ENCODE data around the gene SGMS1.
A peak's percentile ranks its signal among the peaks of the same experiment; 100 is the strongest.
"Not testable (repeated sequence)": the region's sequence is repeated elsewhere in the genome, so short reads cannot be mapped to it uniquely, and the experiment has no call there.

Gene SGMS1

DNA sequence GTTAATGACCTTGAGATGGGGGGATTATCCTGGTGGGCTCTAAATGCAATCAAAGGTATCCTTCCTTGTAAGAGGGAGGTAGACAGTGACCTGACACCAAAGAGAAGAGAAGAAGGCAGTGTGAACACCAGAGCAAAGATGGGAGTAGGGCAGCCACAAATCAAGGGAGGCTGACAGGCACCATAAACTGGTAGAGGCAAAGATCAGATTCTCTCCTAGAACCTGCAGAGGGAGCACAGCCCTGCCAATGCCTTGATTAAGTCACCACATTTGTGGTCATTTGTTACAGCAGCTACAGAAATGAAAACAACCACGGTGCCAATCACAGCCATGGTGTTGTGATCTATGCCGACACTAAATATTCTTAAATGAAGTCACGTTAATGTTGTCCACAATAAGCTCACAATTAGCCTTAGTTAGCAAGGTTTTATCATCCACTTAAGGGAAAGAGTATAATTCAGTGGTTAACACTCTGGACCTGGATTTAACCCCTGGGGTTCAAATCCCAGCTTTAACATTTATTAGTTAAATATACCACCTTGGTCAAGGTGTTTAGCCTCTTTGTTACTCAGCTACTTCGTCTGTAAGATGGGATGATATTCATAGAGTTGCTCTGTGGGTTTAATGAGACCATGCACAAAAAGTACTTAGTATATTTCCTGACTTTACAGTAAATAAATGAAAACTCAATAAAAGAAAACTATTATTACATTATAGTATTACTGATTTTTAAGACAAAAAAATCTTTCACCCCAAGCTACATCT is 70.8 kb downstream of the SGMS1 start:
- no peak for DNase-seq

DNA sequence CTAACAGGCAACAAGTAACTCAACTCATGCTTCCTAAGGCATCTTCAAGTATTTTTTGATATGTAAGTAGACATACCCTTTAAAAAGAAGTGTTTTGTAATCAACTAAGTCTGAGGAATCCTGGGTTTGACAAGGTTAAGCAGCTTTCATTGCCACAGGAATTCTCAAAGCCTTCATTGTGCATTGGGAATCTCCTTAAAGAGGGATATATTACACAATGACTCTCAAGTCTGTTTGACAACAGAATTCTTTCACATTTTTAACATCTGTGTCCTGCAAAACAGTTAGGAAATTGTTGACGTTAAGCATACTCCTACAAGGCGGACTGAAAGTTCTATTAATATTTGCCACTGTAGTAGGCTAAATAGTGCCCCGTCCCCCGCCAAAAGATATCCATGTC is 71.4 kb downstream of the SGMS1 start:
- peak; percentile 7 for DNase-seq

DNA sequence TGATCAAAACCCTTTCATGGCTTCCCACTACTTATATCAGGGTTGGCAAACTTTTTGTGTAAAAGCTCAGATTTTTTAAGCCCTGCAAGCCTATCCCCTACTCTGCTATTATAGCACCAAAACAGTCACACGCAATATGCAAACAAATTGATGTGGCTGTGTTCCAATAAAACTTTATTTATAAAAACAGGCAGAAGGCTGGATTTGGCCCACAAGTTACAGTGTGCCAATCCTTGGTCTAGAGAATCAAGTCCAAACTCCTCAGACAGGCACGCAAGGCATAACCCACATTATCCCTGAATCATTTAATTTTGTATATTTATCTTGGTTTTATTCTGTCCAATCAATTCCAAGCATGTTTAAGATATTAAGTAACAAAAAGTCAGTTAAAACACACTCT is 71.9 kb downstream of the SGMS1 start:
- DNase-seq, result no peak

DNA sequence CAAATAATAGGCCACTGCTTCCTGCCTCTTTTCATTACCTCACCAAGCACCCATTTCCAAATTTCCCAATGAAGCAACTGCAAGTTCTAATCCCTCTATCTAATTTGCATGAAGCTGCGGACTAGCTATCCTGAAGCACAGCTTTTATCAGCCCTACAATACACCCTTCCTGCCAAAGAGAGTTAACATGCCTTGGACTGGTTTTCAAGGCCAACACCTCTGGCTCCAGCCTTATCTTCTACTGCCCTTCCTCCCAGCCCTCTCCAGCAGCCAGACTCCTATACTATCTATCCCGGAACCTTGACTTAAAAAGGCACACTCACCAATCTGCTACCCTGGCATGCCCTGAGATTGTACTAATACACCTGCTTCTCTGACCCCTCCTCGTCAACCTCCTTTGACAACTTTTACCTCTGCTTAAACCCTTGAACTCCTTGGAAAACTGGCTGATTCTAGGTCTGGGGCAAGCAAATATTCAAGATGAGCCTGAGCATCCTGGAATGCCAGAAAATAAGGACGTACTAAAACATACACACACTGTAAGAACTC is 73.4 kb downstream of the SGMS1 start:
- DNase-seq, result no peak

DNA sequence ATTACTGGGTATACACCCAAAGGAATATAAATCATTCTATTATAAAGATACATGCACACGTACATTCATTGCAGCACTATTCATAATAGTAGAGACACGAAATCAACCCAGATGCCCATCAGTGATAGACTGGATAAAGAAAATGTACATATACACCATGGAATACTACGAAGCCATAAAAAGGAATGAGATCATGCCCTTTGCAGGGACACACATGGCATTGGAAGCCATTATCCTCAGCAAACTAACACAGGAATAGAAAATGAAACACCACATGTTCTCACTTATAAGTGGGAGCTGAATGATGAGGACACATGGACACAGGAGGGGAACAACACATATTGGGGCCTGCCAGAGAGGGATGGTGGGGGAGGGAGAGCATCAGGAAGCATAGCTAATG is 74.6 kb downstream of the SGMS1 start:
- not testable (repeated sequence) for DNase-seq

DNA sequence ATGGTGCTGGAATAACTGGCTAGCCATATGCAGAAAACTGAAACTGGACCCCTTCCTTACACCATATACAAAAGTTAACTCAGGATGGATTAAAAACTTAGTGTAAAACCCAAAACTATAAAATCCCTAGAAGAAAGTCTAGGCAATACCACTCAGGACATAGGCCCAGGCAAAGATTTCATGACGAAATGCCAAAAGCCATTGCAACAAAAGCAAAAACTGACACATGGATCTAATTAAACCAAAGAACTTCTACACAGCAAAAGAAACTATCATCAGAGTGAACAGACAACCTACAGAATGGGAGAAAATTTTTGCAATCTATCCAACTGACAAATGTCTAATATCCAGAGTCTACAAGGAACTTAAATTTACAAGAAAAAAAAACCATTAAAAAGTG is 75.3 kb downstream of the SGMS1 start:
- DNase-seq, result not testable (repeated sequence)

DNA sequence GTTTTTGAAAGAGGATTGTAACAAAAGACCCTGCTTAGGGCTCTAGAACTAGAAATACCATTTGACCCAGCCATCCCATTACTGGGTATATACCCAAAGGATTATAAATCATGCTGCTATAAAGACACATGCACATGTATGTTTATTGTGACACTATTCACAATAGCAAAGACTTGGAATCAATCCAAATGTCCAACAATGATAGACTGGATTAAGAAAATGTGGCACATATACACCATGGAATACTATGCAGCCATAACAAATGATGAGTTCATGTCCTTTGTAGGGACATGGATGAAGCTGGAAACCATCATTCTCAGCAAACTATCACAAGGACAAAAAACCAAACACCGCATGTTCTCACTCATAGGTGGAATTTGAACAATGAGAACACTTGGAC is 77.5 kb downstream of the SGMS1 start:
- not testable (repeated sequence) for DNase-seq

DNA sequence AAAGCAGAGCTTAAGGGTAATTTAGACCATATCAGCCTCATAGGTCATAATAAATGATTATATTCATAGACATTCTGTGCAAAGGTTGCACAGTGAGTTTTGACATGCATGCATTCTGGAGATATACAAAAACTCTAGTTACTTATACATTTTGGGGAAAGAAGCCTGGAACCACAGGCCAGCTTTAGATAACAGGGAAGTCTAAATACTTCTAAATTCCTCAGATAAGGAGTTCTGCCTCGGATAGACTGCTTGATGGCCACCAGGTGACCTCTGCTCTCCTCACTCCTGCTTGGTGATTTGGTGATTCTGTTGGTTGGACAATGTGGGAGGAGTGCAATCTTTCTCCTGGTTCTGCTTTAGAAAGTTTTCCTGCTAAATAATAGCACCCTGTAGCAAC is 77.9 kb downstream of the SGMS1 start:
- no peak for DNase-seq

DNA sequence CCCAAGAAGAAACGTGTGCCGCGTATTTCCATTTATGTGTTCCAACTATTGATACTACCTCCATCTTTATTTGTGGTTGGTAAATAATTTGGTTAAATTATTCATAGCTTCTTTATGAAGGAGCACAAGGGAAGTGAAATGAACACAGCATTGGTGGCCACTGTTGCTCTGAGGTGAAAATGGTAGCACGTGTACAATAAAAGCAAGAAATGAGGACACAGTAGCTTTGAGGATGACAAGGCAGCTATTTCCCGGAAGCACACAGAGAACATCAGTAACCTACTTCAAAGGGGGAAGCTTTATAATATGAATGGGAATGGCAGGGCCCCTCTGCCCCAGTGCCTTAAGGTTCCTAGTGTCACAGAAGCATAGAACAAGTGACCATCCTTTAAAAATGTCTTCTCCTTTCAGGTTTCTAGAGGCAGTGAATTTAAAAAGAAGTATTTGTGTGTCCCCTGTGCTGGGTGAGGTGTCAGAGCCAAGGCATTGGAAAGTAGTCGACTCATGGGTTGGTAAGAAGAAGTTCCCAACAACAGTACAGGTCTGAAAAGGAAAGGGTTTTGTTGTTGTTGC is 78.8 kb downstream of the SGMS1 start:
- no peak for DNase-seq

DNA sequence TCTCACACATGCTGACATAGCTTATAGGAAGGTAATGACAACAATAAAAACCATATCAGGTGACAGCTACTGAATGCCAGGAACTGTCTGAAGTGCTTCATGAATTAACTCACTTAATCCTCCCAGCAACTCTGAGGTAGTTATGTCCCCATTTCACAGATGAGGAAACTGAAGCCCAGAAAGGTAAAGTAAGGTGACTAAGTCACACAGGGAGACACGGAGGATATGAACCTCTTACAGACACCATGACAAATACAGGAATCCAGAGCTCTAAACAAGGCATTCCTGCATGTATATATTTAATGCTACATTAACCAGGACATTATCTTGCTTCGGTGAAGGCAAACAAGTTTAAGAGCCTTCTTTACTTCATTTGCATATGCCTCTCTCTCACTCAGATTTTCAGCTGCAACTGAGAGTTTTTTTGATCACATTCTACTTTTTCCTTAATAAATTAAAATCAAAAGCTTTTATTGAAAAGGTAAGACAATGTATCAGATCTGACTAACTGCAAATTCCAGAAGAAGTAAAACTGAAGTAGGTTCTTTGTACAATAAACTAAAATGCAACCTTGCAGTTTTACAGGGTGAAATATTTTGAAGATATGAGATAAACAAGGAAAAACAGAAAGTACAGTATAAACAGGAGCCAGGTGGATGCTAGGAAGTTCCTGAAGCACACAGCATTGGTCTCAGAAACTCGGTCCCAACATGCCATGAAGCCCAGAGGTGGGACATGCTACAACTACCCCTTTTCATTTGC is 79.5 kb downstream of the SGMS1 start:
- no peak for DNase-seq

DNA sequence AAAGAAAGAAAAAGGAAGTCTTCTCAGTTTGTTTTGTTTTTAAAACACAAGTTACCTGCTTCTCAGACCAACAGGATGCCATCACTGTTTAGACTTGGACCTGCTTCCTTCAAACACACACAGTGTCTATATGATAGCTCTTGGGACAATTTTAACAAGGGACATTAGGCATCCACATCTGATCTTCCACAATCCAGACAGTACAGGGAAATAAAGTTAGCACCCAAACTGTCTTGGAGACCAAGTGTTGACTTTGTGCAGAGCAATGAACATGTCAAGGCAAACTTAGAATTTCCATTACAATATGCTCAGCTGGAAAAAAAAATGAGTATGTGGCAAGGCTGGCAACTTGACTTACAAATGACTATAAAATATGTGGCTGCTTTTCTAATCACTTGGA is 80.9 kb downstream of the SGMS1 start:
- DNase-seq, result no peak

DNA sequence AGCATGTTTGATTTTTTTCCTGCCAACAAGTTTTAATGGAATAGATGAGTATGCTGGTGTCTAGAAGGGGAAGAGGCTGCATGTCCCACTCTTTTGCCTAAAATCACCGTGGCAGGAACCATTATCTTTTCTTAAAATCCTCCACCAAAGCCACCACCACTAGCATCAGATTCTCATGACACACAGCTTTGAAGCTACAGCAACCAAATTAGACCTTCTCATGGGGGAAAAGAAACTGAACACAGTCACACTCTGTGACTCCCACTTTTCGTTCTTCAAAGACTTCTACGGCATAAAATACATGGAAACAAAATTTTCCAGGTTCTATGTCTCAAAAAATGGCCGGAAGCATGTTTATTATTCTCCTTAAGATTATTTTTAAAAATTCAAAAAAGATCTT is 81.8 kb downstream of the SGMS1 start:
- DNase-seq, result no peak

DNA sequence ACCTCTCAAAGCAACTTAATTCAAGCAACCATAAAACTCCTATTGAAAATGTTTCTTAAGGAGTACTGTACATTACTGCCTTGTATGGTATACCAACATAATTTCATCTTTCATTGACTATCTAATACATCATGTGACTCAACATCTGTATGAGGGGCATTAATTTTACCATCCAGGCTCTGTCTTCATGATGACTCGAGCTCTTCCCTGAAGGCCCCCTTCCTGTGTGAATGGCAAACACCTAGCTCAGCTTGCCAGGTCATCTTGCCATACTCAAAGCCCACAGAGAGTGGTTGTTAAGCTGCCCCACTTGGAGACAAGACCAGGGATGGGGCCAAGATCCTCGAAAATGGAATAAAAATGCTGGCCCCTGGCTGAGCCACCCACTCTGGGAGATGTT is 82.4 kb downstream of the SGMS1 start:
- DNase-seq, result no peak

DNA sequence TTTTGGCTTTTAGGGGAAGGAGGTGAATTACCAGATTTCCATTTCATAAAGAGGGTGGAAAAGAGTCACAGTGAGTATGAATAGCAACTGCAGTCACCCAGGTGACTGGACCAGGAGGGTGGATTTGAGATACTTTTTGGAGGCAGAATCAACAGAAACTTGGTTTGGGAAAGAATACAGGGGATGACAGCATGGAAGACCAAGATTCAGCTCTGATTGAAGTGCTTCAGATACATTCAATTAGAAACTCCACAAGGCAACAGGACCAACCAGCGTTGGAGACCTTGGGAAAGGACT is 83.0 kb downstream of the SGMS1 start:
- no peak for DNase-seq

DNA sequence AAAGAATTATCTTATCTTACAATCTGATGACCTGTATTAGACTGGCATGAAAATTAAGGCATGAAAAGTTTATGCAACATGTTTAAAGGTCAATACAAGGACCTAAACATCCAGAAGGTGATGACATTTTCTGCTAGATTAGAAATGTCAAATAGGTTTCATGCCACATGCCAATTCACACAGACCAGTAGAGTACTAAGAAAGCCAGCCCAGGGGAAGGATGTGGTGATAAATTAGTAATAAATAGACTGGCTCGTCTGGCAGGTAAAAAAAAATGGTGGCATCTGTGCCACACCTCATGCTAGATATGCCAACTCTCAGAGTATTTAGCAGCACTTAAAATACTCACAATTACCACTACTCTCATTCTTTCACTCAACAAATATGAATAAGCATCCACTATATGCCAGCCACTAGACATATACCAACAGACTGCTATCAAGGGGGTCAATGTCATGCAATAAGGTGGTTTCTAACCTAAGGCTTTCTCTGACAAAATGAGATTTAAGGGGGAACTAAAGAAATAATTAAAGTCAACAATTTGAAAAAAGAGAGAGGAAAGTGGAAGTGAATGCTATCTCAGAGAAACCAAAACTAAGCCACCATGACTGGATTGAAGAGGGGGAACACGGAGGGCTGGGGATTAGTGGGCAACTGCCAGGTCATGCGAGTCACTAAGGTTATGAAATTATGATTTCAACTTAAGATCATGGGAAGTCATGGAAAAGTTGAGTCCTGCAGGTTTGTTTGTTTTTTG is 83.5 kb downstream of the SGMS1 start:
- no peak for DNase-seq

DNA sequence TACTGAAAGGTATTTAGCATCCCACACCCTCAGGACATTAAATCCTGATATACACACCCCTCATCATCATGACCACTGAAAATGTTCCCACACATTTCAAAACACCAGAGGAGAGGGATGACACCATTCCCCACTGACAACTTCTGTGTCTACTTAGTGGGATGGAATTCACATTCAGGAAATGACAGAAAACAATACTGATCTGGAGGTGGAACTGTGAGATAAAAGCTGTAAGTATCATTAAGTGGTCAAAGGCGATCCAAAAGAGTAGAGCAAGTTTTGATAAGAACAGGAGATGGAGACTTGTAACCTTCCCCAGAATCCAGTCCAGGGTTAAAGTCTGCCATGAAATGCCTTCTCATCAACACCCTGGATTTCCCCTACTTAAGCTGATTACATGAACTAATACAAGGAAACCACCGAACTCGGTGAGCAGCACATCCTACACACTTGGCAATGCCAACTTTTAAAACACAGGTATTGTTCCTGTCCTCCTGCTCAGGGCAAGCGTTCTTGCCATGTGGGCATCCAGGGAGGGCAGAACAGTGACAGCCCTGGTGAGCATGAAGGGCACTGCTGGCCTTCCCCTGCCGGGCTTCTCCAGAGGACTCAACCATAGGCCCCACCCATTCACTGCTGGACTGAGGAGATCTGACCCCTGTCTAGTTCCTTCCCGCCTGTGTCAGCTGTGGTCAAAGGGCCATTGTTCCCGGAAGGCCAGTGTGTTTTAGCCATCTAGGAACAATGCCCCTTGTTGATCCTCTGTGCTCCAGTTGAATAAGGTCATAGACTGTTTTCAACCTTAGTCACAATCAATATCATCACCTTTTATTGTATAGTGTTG is 85.0 kb downstream of the SGMS1 start:
- peak; percentile 12 for DNase-seq

DNA sequence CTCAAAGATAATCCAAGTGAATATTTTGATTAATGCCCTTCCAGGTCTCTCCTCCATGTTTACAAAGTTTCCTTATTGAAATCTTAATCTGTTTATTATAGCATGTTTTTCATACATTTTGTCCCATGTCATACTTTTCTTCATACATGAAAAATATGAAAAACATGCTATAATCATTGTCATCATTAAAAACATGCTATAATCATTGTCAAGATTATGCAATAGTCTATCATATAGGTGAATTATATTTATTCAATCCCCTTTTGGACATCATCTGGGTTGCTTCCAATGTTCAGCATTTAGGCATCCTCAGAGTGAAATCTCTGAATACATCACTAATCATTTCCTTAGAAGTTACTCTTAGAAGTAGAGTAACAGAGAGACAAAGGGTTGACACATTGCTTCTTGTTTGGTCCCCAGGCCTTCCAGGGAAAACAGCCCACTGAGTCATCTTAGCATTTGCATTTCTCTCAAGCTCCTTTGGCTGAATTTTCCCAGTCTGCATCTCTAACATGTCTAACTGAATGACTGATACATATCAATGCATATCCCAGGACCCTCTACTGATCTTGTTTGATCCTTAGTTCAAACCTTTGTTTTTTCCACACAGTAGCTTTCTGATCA is 87.0 kb downstream of the SGMS1 start:
- no peak for DNase-seq

DNA sequence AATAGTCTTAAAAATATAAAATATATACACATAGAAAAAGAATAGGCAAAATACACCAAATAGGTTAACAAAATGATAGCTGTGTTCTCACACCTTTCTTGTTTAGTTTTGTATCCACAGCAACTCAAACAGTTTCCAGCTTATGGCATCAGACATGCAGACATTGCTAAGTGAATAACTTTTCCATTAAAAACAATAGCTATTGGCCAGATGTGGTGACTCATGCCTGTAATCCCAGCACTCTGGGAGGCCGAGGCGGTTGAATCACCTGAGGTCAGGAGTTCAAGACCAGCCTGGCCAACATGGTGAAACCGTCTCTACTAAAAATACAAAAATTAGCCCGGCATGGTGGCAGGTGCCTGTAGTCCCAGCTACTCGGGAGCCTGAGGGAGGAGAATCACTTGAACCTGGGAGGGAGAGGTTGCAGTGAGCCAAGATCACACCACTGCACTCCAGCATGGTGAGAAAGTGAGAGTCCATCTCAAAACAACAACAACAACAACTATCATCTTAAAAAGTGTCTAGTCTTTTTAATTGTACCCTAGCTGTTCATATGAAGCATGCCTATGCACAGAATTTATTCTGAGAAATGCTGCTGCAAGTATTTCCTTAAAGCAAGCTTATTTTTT is 88.9 kb downstream of the SGMS1 start:
- DNase-seq, result not testable (repeated sequence)

DNA sequence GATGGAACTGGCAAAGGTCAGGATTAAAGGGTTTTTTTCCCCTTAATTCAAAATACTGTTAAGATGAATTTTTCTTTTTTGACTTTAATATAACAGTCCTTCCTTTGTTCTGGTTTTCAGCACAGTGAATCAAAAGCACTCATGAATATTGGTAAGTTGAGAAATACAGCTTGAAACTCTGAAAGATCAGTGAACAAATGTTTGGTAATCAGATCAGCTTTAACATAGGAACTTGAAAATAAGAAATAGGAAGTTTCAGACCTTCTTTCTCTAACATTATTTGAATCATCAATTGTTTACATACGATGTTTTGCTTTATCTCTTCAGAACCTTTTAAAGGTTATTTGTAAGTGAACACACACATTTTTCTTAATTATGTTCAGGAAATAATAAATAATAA is 90.5 kb downstream of the SGMS1 start:
- DNase-seq, result no peak

DNA sequence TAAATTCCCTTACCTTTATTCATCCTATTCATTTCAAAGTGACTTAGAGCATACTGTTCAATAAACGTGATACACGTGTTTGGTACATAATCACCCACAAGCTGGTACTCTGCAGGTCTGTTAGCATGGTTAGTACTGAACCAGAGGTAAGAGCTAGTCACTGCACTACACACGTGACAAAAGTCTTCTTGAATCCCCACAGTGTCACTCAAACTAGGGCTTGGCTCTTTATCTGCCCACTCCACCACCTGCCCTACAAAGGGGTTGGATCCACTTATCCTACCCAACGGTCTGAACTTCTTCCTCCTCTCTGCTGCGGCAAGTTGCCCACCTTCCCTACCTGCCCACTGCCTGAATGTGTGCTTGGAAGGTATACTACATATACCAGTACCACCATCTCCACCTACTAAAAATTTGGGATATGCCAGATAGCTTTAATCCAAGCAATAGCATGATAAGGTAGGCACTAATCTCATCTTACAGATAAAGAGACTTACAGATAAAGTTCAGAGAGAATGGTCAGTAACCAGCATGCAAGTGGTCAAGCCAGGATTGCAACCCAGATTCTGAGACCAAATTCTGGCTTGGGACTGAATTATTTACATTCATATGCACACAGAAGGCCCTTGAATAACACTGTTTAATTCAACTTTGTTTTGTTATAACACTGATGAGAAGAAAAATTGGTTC is 92.2 kb downstream of the SGMS1 start:
- no peak for DNase-seq

DNA sequence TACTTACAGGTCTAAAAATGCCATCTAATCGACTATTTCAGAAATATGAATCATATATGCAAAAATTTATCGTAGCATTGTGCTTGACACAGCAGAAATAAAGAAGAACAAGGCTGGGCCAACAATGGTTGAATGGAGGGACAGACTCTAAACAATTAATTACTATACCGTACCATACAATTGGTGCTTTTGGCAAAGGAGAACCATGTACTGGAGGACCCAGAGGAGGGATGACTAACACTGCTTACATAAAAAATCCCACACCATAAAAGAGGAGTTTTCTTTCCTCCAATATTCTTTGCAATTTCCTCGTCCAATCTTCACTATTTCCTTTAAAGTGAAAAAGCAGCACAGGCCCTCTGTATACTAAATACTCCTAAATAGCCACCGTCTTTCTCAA is 94.1 kb downstream of the SGMS1 start:
- no peak for DNase-seq

Measured in eye (tissue), 1 donor.